GM12801 (cell line): ENCODE results near the gene HOXB9.

Experiments
- CTCF ChIP-seq: IDR thresholded peaks from one replicate; pipeline ENCODE4 v1.5.1; 2011; ENCODE audit warnings: control low read depth; ENCODE audit not compliant: insufficient read length; ENCODE audit errors: extremely low read depth

HOXB9 gene

GRCh38 chr17:48615047-48615962, 10.9 kb downstream of the HOXB9 start, which contains the start of gene HOXB8:
TSS of gene HOXB8 (minus strand) at chr17:48615292. CDS start at chr17:48614704, 588 bp downstream.
- no peak for TF ChIP-seq CTCF

- no peak for TF ChIP-seq CTCF
These were observed 12.1 kb downstream of the HOXB9 start for GRCh38 chr17:48613862-48614694.

DNA sequence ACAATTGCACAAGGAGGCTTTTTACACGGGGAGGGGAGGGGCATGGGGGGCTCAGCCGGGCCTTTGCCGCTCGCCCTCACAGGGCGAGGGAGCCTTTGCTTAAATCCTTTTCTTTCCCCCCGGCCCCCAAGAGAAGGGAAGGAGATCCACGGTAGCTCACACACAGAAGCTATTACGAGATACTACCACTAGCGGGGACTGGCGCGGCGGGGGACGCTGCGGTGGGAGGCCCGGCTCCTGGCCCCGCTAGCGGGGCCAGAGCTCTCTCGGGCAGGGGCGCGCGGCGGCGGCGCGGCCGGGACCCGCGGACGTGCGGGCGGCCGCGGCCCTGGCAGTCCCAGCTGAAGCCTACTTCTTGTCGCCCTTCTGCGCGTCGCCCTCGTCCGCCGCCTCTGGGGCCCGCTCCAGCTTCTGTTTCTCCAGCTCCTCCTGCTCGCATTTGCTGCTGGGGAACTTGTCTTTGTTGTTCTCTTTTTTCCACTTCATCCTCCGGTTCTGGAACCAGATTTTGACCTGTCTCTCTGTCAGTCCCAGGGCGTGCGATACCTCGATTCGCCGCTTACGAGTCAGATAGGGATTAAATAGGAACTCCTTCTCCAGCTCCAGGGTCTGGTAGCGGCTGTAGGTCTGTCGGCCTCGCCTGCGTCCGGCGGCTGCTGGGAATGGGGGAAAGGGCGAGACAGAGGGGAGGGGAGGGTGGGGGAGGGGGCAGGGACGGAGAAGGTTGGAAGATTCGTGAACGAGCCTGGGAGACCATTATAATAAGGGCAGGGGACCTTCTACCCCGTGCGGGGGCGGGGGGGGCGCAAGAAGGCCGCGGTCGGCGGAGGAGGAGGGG, 13.1 kb downstream of the HOXB9 start:
- no peak for TF ChIP-seq CTCF

DNA sequence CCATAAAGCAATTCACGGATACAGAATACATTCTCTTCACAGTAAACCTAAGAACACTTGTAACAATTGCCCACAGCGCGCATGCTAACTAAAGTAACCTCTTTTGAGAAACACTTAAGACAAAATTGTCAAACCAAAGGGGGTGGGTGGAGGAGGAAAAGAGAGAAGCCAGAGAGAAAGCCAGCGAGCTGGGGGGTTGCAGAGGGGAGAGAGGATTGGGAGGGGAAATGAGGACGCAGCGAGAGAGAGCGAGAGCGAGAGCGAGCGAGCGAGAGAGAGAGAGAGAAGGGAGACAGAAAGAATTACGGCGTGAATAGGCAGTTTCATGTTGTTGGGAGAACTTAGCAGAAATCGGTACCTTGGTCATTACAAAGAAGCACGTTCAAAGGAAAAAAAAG, 13.7 kb downstream of the HOXB9 start:
- TF ChIP-seq CTCF = no peak

- no peak for TF ChIP-seq CTCF
These were observed 14.3 kb downstream of the HOXB9 start for GRCh38 chr17:48611681-48612455.

DNA sequence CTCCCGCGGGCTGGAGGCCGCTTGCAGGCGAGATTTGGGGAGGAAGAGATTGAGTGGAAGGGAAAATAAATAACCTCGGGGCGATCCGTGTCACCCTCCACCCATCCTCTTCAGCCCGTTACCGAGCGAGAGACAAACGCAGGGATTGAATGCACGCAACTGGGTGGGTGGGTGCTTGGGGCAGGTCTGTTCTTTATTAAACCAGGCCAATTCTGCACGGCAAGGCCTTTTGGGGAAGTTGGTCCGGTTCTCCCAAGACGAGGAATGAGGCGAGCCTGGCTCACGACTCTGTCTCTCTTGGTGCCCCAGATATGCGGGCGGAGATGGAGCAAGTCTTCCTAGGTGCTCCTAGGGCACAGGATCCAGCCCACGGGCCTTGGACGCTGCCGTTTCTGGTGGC, 14.9 kb downstream of the HOXB9 start:
- TF ChIP-seq CTCF = no peak
